SJCRH30 (cell line): Measurements from ENCODE around the gene NTRK3. TPM values are rescaled to one million over a fixed set of nuclear protein-coding genes. Genes with fewer than 3 reads are reported as not detected.

Experiments
- DNase-seq, 2 experiments: peaks; one replicate each; pipeline ENCODE4 v3.0.0-alpha.2; 2015 to 2020
- H3K27ac ChIP-seq: fragments of 250-450 bp; sonication (Bioruptor Pico); 2 replicates; pipeline ENCODE4 v1.5.1; 2020; ENCODE audit warnings: mild to moderate bottlenecking, moderate library complexity
- H3K27me3 ChIP-seq: fragments of 250-450 bp; sonication (Bioruptor Pico); 2 replicates; pipeline ENCODE4 v1.5.1; 2020; ENCODE audit warnings: mild to moderate bottlenecking, moderate library complexity
- H3K36me3 ChIP-seq: fragments of 250-450 bp; sonication (Bioruptor Pico); 2 replicates; pipeline ENCODE4 v1.5.1; 2020; ENCODE audit warnings: mild to moderate bottlenecking, moderate library complexity
- H3K4me1 ChIP-seq: fragments of 250-450 bp; sonication (Bioruptor Pico); 2 replicates; pipeline ENCODE4 v1.5.1; 2020; ENCODE audit warnings: mild to moderate bottlenecking, moderate library complexity
- H3K4me3 ChIP-seq: fragments of 250-450 bp; sonication (Bioruptor Pico); 2 replicates; pipeline ENCODE4 v1.5.1; 2020; ENCODE audit warnings: mild to moderate bottlenecking, moderate library complexity
- H3K9me3 ChIP-seq: fragments of 250-450 bp; sonication (Bioruptor Pico); replicated peaks from 2 replicates; pipeline ENCODE4 v1.5.1; 2020; ENCODE audit warnings: mild to moderate bottlenecking, moderate library complexity
- total RNA-seq: library from RNA; depleted of rRNA; stranded (reverse); fragments of >200 nt; shearing (Covaris generic); gene quantifications from 2 replicates; pipeline ENCODE4 v1.2.3, GENCODE V29; 2014

NTRK3 gene
- total RNA-seq, 1 experiment from 2014 or later: 7.6 TPM

GRCh38 chr15:88225461-88225860 lies 31.1 kb downstream of the NTRK3 start:
- Histone ChIP-seq H3K4me3 (no peak overlapping the region), H3K27me3 (no peaks in the 10 kb centered on the region; the same call in 1 of the 2 replicates), H3K27ac (no peak overlapping the region), H3K9me3 (no peaks in the 10 kb centered on the region), H3K36me3 (no peaks in the 10 kb centered on the region), H3K4me1 (no peaks in the 10 kb centered on the region)
- no peak for DNase-seq

GRCh38 chr15:88223084-88223483 lies 33.5 kb downstream of the NTRK3 start:
- 0 out of 2 replicates have a peak, but pooled peaks cover 3% of the 10 kb centered on the region for H3K4me1 ChIP-seq
- DNase-seq: no peak
- no peak overlapping the region for H3K4me3 ChIP-seq
- H3K27ac ChIP-seq: no peak overlapping the region
- H3K27me3 ChIP-seq: no peaks in the 10 kb centered on the region; the same call in 1 of the 2 replicates
- no peaks in the 10 kb centered on the region for H3K9me3 ChIP-seq
- no peaks in the 10 kb centered on the region for H3K36me3 ChIP-seq

- no peak overlapping the region for H3K4me3 ChIP-seq
These were observed 34.7 kb downstream of the NTRK3 start for GRCh38 chr15:88221836-88222235.

GRCh38 chr15:88220443-88221335 lies 35.9 kb downstream of the NTRK3 start:
- Histone ChIP-seq H3K27me3 (no peaks in the 10 kb centered on the region; the same call in 1 of the 2 replicates), H3K4me3 (no peak overlapping the region), H3K4me1 (0 out of 2 replicates have a peak, but pooled peaks cover 3% of the 10 kb centered on the region), H3K27ac (no peak overlapping the region), H3K36me3 (no peaks in the 10 kb centered on the region), H3K9me3 (no peaks in the 10 kb centered on the region)
- no peak for DNase-seq

More at GRCh38 chr15:88221836-88222235, 34.7 kb downstream of the NTRK3 start:
- no peaks in the 10 kb centered on the region for H3K36me3 ChIP-seq
- H3K27me3 ChIP-seq: no peaks in the 10 kb centered on the region; the same call in 1 of the 2 replicates
- H3K9me3 ChIP-seq: no peaks in the 10 kb centered on the region
- no peak overlapping the region for H3K27ac ChIP-seq
- 0 out of 2 replicates have a peak, but pooled peaks cover 3% of the 10 kb centered on the region for H3K4me1 ChIP-seq
- DNase-seq: no peak

GRCh38 chr15:88219623-88220022 lies 36.9 kb downstream of the NTRK3 start:
- Histone ChIP-seq H3K4me1 (peaks cover 12% of the 10 kb centered on the region), H3K27me3 (no peaks in the 10 kb centered on the region), H3K4me3 (no peak overlapping the region), H3K9me3 (no peaks in the 10 kb centered on the region), H3K27ac (no peak overlapping the region), H3K36me3 (no peaks in the 10 kb centered on the region)
- DNase-seq: no peak

- Histone ChIP-seq H3K27ac (no peak overlapping the region), H3K4me3 (no peak overlapping the region), H3K9me3 (no peaks in the 10 kb centered on the region), H3K4me1 (peaks cover 12% of the 10 kb centered on the region), H3K36me3 (no peaks in the 10 kb centered on the region), H3K27me3 (no peaks in the 10 kb centered on the region)
- no peak for DNase-seq
These were observed 37.9 kb downstream of the NTRK3 start for GRCh38 chr15:88218557-88219221.

GRCh38 chr15:88215066-88215648 lies 41.4 kb downstream of the NTRK3 start:
- no peak overlapping the region for H3K4me3 ChIP-seq
- no peaks in the 10 kb centered on the region for H3K27me3 ChIP-seq
- no peaks in the 10 kb centered on the region for H3K36me3 ChIP-seq
- H3K9me3 ChIP-seq: no peaks in the 10 kb centered on the region
- DNase-seq: peak; percentile 46 to 69
- peaks cover 19% of the 10 kb centered on the region for H3K4me1 ChIP-seq
- peak overlapping the region; percentile 24; the same call in 1 of the 2 replicates for H3K27ac ChIP-seq

GRCh38 chr15:88209111-88209510 lies 47.4 kb downstream of the NTRK3 start:
- DNase-seq: peak; percentile 68 to 83
- Histone ChIP-seq H3K36me3 (no peaks in the 10 kb centered on the region), H3K27me3 (no peaks in the 10 kb centered on the region), H3K27ac (peak overlapping the region; percentile 47), H3K4me1 (peaks cover 30% of the 10 kb centered on the region), H3K9me3 (no peaks in the 10 kb centered on the region), H3K4me3 (no peak overlapping the region)

DNA sequence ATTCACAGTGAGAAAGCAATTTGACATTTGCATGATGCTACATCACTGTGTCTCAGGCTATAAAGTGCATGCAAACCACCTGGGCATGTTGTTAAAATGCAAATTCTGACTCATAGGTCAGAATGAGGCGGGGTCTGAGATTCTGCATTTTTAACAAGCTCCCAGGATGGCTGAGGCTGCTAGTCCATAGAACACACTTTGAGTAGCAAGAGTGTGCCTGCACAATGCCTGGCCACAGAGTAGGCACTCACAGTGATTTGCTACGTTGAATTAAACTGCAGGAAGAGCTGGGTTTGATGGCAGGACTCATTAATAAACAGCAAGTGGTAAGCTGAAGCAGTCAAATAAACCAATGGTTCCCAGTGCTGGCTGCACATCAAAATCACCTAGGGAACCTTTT lies 48.1 kb downstream of the NTRK3 start:
- no peaks in the 10 kb centered on the region for H3K27me3 ChIP-seq
- peaks cover 37% of the 10 kb centered on the region for H3K4me1 ChIP-seq
- H3K4me3 ChIP-seq: no peak overlapping the region
- no peaks in the 10 kb centered on the region for H3K36me3 ChIP-seq
- DNase-seq: no peak
- H3K9me3 ChIP-seq: no peaks in the 10 kb centered on the region
- no peak overlapping the region; the same call in 1 of the 2 replicates for H3K27ac ChIP-seq

GRCh38 chr15:88207565-88207964 lies 49.0 kb downstream of the NTRK3 start:
- no peak for DNase-seq
- Histone ChIP-seq H3K27me3 (no peaks in the 10 kb centered on the region), H3K9me3 (no peaks in the 10 kb centered on the region), H3K4me1 (peaks cover 39% of the 10 kb centered on the region), H3K27ac (no peak overlapping the region), H3K4me3 (no peak overlapping the region), H3K36me3 (no peaks in the 10 kb centered on the region)

DNA sequence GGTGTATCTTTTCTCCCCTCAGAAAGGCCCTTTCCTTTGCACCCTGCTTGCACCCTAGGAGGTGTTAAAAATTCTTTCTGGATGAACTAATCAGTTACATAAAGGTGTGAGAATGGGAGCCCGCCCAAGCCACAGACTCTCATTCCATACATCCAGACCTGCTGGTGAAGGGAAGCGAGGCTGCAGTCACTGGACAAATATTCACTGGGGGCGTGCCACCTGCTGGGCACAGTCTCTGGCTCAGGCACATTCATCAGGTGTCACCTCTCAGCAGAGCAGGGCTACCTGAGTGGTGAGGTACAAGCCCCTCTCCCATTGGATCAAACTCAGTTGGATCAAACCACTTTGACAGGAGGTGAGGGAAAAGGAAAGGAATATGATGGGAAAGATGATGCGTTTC lies 52.0 kb downstream of the NTRK3 start:
- DNase-seq: no peak
- peaks cover 42% of the 10 kb centered on the region for H3K4me1 ChIP-seq
- no peak overlapping the region for H3K4me3 ChIP-seq
- no peaks in the 10 kb centered on the region for H3K27me3 ChIP-seq
- no peaks in the 10 kb centered on the region for H3K9me3 ChIP-seq
- H3K36me3 ChIP-seq: no peaks in the 10 kb centered on the region
- H3K27ac ChIP-seq: no peak overlapping the region

DNA sequence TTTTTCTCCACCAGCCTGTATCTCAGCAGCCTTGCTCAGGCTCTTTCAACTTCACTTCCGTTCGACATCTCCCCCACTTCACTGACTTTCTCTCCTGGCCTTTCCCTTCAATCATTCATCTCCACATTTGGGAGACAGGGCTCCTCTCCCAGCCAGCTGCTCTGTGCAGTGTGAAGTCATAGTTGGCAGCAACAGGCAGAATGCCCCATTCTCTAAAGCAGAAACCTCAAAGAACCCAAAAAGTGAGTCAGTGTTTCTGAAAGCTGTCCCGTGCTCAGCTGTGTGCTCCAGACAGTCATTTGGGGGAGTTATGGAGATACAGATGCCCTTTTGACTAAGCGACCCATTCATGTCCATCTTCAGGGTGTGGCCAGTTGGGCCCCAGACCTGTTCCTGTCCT lies 54.3 kb downstream of the NTRK3 start:
- H3K4me3 ChIP-seq: no peak overlapping the region
- H3K27ac ChIP-seq: peak overlapping the region; percentile 67
- H3K36me3 ChIP-seq: no peaks in the 10 kb centered on the region
- no peaks in the 10 kb centered on the region for H3K9me3 ChIP-seq
- DNase-seq: peak; percentile 37 to 52
- H3K4me1 ChIP-seq: peaks cover 29% of the 10 kb centered on the region
- no peaks in the 10 kb centered on the region for H3K27me3 ChIP-seq

- Histone ChIP-seq H3K9me3 (no peaks in the 10 kb centered on the region), H3K27me3 (no peaks in the 10 kb centered on the region), H3K27ac (no peak overlapping the region), H3K4me1 (peaks cover 29% of the 10 kb centered on the region), H3K36me3 (no peaks in the 10 kb centered on the region), H3K4me3 (no peak overlapping the region)
- DNase-seq: no peak
These were observed 55.3 kb downstream of the NTRK3 start for GRCh38 chr15:88201207-88201606.

DNA sequence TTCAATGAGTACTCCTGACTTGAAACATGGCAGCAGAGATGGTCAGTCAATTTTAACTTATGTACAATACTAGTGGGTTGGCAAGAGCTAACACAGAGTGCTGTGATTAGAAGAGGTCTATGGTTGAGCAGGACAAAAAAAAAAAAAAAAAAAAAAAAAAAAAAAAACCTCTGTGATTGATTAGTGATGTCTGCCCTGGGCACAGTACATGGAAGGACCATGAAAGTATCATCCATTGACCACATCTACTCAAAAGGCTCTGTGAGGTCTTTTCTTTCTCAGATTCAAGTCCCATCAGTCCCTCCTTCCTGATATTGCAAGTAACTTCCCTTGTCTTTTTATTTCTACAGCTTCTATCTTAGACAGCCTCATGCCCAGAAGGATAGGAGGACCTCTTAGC lies 59.6 kb downstream of the NTRK3 start:
- Histone ChIP-seq H3K27me3 (no peaks in the 10 kb centered on the region), H3K27ac (no peak overlapping the region), H3K4me1 (peaks cover 1% of the 10 kb centered on the region), H3K9me3 (no peaks in the 10 kb centered on the region), H3K4me3 (no peak overlapping the region), H3K36me3 (no peaks in the 10 kb centered on the region)
- no peak for DNase-seq

DNA sequence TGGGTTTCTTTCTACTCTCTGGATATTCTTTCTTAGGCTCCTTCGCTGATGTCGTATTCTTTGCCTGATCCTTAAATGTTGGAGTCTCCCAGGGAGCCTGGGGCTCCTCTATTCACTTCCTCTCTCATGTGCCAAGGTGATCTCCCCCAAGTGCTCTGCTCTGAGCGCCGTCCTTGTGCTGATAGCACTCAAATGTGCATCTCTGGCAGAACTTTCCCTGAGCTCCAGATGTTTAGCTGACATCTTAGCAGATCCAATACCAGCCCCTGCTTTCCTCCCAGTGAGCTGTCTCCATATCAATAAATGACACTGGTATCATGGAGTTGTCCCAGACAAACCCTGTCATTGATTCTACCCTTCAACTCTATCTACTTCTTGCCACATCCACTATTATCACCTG lies 62.4 kb downstream of the NTRK3 start:
- DNase-seq: no peak
- H3K9me3 ChIP-seq: no peaks in the 10 kb centered on the region
- no peak overlapping the region for H3K27ac ChIP-seq
- H3K4me3 ChIP-seq: no peak overlapping the region
- H3K4me1 ChIP-seq: no peaks in the 10 kb centered on the region
- H3K27me3 ChIP-seq: no peaks in the 10 kb centered on the region
- H3K36me3 ChIP-seq: no peaks in the 10 kb centered on the region
